Epidermal melanocyte (primary cell): ENCODE data around the gene SRSF3.
"Not testable (repeated sequence)": the region's sequence is repeated elsewhere in the genome, so short reads cannot be mapped to it uniquely, and the experiment has no call there.

Experiments
- DNase-seq: peaks from one replicate; pipeline ENCODE4 v3.0.0; 2011; ENCODE audit warnings: low spot score; ENCODE audit not compliant: insufficient read length

SRSF3 gene

DNA sequence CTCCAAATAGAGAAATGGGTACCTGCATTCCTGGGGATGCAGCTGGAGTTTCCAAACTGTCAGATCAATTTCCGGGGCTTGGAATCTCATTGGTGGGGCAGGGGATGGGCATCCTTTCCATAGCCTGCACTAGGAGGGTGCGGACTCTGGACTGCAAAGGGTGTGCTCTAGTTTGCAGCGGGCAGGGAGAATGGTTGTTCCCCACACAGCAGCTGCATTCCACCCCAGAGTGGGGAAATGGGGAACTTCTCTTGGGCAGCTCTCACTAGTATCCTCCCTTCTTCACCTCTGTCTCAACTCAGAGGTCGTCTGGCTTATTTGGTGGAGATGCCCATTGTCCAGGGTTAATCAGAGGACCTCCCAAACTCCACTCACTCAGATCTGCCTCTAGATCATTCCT lies 49.8 kb downstream of the SRSF3 start:
- no peak for DNase-seq

DNA sequence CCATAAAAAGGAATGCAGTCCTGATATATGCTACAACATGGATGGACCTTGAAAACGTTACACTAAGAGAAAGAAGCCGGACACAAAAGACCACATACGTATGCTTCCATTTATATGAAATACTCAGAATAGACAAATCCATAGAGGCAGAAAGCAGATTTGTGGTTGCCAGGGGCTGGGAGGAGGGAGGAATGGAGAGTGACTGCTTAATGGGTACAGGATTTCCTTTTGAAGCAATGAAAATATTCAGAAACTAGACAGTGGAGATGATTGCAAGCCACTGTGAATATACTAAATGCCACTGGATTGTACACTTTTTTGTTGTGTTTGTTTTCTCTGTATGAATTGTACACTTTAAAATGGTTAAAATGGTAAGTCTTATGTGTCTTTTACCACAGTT lies 54.9 kb downstream of the SRSF3 start:
- DNase-seq: no peak

- DNase-seq: no peak
Observed at GRCh38 chr6:36649701-36650484, 55.7 kb downstream of the SRSF3 start.

GRCh38 chr6:36650848-36651478 lies 56.8 kb downstream of the SRSF3 start:
- DNase-seq: no peak

GRCh38 chr6:36651659-36652379 lies 57.7 kb downstream of the SRSF3 start:
- no peak for DNase-seq

DNA sequence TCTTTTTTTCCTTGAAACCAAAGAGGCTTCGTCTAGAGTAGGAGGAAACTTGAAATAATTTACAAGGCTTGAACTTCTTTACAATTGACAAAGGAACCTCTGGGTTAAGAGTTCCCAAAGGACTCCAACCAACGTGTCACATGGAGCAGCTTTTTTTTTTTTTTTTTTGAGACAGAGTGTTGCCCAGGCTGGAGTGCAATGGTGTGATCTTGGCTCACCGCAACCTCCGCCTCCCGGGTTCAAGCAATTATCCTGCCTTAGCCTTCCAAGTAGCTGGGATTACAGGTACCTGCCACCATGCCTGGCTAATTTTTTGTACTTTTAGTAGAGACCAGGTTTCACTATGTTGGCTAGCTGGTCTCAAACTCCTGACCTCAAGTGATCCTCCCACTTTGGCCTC lies 60.3 kb downstream of the SRSF3 start:
- not testable (repeated sequence) for DNase-seq
